Amniotic epithelial cell (primary cell): ENCODE data around the gene ARSB.
"Not testable (repeated sequence)": the region's sequence is repeated elsewhere in the genome, so short reads cannot be mapped to it uniquely, and the experiment has no call there.

Experiments
- DNase-seq: peaks from one replicate; pipeline ENCODE4 v3.0.0-alpha.2; 2010; ENCODE audit warnings: low read depth

Gene ARSB

GRCh38 chr5:78953092-78953800 lies 31.9 kb downstream of the ARSB start:
- peak; percentile 12 for DNase-seq

- peak; percentile 69 for DNase-seq
Measured at GRCh38 chr5:78930721-78931120, 54.4 kb downstream of the ARSB start.

GRCh38 chr5:78929833-78930232 lies 55.3 kb downstream of the ARSB start:
- no peak for DNase-seq

GRCh38 chr5:78927657-78928282 lies 57.3 kb downstream of the ARSB start:
- peak; percentile 77 for DNase-seq

GRCh38 chr5:78926252-78926651 lies 58.9 kb downstream of the ARSB start:
- DNase-seq: no peak

GRCh38 chr5:78925129-78925876 lies 59.8 kb downstream of the ARSB start:
- DNase-seq: no peak

- DNase-seq: no peak
Measured at GRCh38 chr5:78923622-78923970, 61.5 kb downstream of the ARSB start.

GRCh38 chr5:78922879-78923621 lies 62.1 kb downstream of the ARSB start:
- no peak for DNase-seq

GRCh38 chr5:78920604-78921003 lies 64.5 kb downstream of the ARSB start:
- DNase-seq: peak; percentile 32

- no peak for DNase-seq
Measured at GRCh38 chr5:78919796-78920195, 65.3 kb downstream of the ARSB start.

- no peak for DNase-seq
Measured at GRCh38 chr5:78916044-78916443, 69.1 kb downstream of the ARSB start.

GRCh38 chr5:78915170-78915569 lies 69.9 kb downstream of the ARSB start:
- no peak for DNase-seq

GRCh38 chr5:78912811-78913210 lies 72.3 kb downstream of the ARSB start:
- DNase-seq: no peak

- DNase-seq: peak; percentile 33
Measured at GRCh38 chr5:78912085-78912771, 72.9 kb downstream of the ARSB start.

- DNase-seq: not testable (repeated sequence)
Measured at GRCh38 chr5:78909224-78909983, 75.7 kb downstream of the ARSB start.

GRCh38 chr5:78908173-78909061 lies 76.7 kb downstream of the ARSB start:
- DNase-seq: peak; percentile 46

- peak; percentile 89 for DNase-seq
Measured at GRCh38 chr5:78907255-78907891, 77.7 kb downstream of the ARSB start.

- no peak for DNase-seq
Measured at GRCh38 chr5:78905084-78905938, 79.8 kb downstream of the ARSB start.

GRCh38 chr5:78903861-78904260 lies 81.2 kb downstream of the ARSB start:
- DNase-seq: peak; percentile 27
